HEK293 (cell line): ENCODE data around the gene ACADVL.

Source experiments
- HOXD13 ChIP-seq: sonication (generic); formaldehyde crosslinking; IDR thresholded peaks from 2 replicates; pipeline ENCODE4 v1.8.0; 2022; ENCODE audit warnings: missing genetic modification reagents, borderline replicate concordance
- KLF16 ChIP-seq: fragments of 450-650 bp; formaldehyde crosslinking; IDR thresholded peaks from 2 replicates; pipeline ENCODE4 v1.5.1; 2017; ENCODE audit warnings: missing biosample characterization, missing genetic modification characterization
- KLF7 ChIP-seq: fragments of 450-650 bp; formaldehyde crosslinking; IDR thresholded peaks from 2 replicates; pipeline ENCODE4 v1.5.1; 2016; ENCODE audit warnings: missing biosample characterization, missing genetic modification characterization, borderline replicate concordance
- MYNN ChIP-seq: fragments of 450-650 bp; formaldehyde crosslinking; IDR thresholded peaks from 2 replicates; pipeline ENCODE4 v1.5.1; 2016; ENCODE audit warnings: missing biosample characterization, missing genetic modification characterization, borderline replicate concordance
- OSR2 ChIP-seq: fragments of 450-650 bp; formaldehyde crosslinking; IDR thresholded peaks from 2 replicates; pipeline ENCODE4 v1.5.1; 2016; ENCODE audit warnings: missing biosample characterization, missing genetic modification characterization
- OVOL3 ChIP-seq: fragments of 450-650 bp; formaldehyde crosslinking; IDR thresholded peaks from 2 replicates; pipeline ENCODE4 v1.5.1; 2016; ENCODE audit warnings: missing biosample characterization, missing genetic modification characterization
- PRDM1 ChIP-seq: fragments of 450-650 bp; formaldehyde crosslinking; IDR thresholded peaks from 2 replicates; pipeline ENCODE4; 2016; ENCODE audit warnings: missing biosample characterization, missing genetic modification characterization
- ZBTB7A ChIP-seq: fragments of 450-650 bp; formaldehyde crosslinking; IDR thresholded peaks from 2 replicates; pipeline ENCODE4 v1.5.1; 2016; ENCODE audit warnings: low read depth, missing biosample characterization, missing genetic modification characterization
- ZBTB8A ChIP-seq: fragments of 450-650 bp; formaldehyde crosslinking; IDR thresholded peaks from 2 replicates; pipeline ENCODE4 v1.5.1; 2016; ENCODE audit warnings: missing biosample characterization, missing genetic modification characterization
- ZEB2 ChIP-seq: fragments of 450-650 bp; formaldehyde crosslinking; IDR thresholded peaks from 2 replicates; pipeline ENCODE4 v1.5.1; 2016; ENCODE audit warnings: missing biosample characterization, missing genetic modification characterization
- ZFP37 ChIP-seq: fragments of 450-650 bp; formaldehyde crosslinking; IDR thresholded peaks from 2 replicates; pipeline ENCODE4 v1.5.1; 2016; ENCODE audit warnings: missing biosample characterization, missing genetic modification characterization
- ZNF132 ChIP-seq: fragments of 450-650 bp; formaldehyde crosslinking; IDR thresholded peaks from 2 replicates; pipeline ENCODE4 v1.5.1; 2017; ENCODE audit warnings: missing biosample characterization, missing genetic modification characterization, borderline replicate concordance
- ZNF133 ChIP-seq: fragments of 450-650 bp; formaldehyde crosslinking; IDR thresholded peaks from 2 replicates; pipeline ENCODE4 v1.5.1; 2016; ENCODE audit warnings: missing biosample characterization, missing genetic modification characterization
- ZNF266 ChIP-seq: fragments of 450-650 bp; formaldehyde crosslinking; IDR thresholded peaks from 2 replicates; pipeline ENCODE4 v1.5.1; 2016; ENCODE audit warnings: missing biosample characterization, missing genetic modification characterization, low read depth
- ZNF335 ChIP-seq: fragments of 450-650 bp; formaldehyde crosslinking; conservative IDR thresholded peaks from 2 replicates; pipeline ENCODE4 v1.5.1; 2016; ENCODE audit warnings: missing biosample characterization, missing genetic modification characterization
- ZNF391 ChIP-seq: fragments of 450-650 bp; formaldehyde crosslinking; IDR thresholded peaks from 2 replicates; pipeline ENCODE4 v1.5.1; 2016; ENCODE audit warnings: low read depth, missing biosample characterization, missing genetic modification characterization, borderline replicate concordance
- ZNF423 ChIP-seq: fragments of 450-650 bp; formaldehyde crosslinking; IDR thresholded peaks from 2 replicates; pipeline ENCODE4 v1.5.1; 2016; ENCODE audit warnings: missing biosample characterization, missing genetic modification characterization
- ZNF433 ChIP-seq: fragments of 450-650 bp; formaldehyde crosslinking; IDR thresholded peaks from 2 replicates; pipeline ENCODE4 v1.5.1; 2016; ENCODE audit warnings: missing biosample characterization, missing genetic modification characterization, low read depth
- ZNF555 ChIP-seq: fragments of 450-650 bp; formaldehyde crosslinking; conservative IDR thresholded peaks from 2 replicates; pipeline ENCODE4 v1.5.1; 2017; ENCODE audit warnings: missing biosample characterization, mild to moderate bottlenecking, missing genetic modification characterization, inconsistent platforms
- ZNF585B ChIP-seq: fragments of 450-650 bp; formaldehyde crosslinking; IDR thresholded peaks from 2 replicates; pipeline ENCODE4 v1.5.1; 2016; ENCODE audit warnings: missing biosample characterization, missing genetic modification characterization
- ZNF600 ChIP-seq: fragments of 450-650 bp; formaldehyde crosslinking; IDR thresholded peaks from 2 replicates; pipeline ENCODE4 v1.5.1; 2016; ENCODE audit warnings: missing biosample characterization, missing genetic modification characterization
- ZNF610 ChIP-seq: fragments of 450-650 bp; formaldehyde crosslinking; IDR thresholded peaks from 2 replicates; pipeline ENCODE4 v1.5.1; 2016; ENCODE audit warnings: missing biosample characterization, missing genetic modification characterization, borderline replicate concordance
- ZNF623 ChIP-seq: fragments of 450-650 bp; formaldehyde crosslinking; IDR thresholded peaks from 2 replicates; pipeline ENCODE4 v1.5.1; 2016; ENCODE audit warnings: missing biosample characterization, missing genetic modification characterization
- ZNF654 ChIP-seq: fragments of 450-650 bp; formaldehyde crosslinking; IDR thresholded peaks from 2 replicates; pipeline ENCODE4 v1.5.1; 2016; ENCODE audit warnings: low read depth, missing biosample characterization, missing genetic modification characterization
- ZNF660 ChIP-seq: fragments of 450-650 bp; IDR thresholded peaks from 2 replicates; pipeline ENCODE4 v1.5.1; 2018; ENCODE audit warnings: missing biosample characterization, mild to moderate bottlenecking, missing genetic modification characterization
- ZNF664 ChIP-seq: fragments of 450-650 bp; formaldehyde crosslinking; IDR thresholded peaks from 2 replicates; pipeline ENCODE4 v1.5.1; 2016; ENCODE audit warnings: missing biosample characterization, missing genetic modification characterization
- ZNF707 ChIP-seq: fragments of 450-650 bp; formaldehyde crosslinking; IDR thresholded peaks from 2 replicates; pipeline ENCODE4 v1.5.1; 2016; ENCODE audit warnings: missing biosample characterization, missing genetic modification characterization
- ZNF768 ChIP-seq: fragments of 450-650 bp; formaldehyde crosslinking; IDR thresholded peaks from 2 replicates; pipeline ENCODE4 v1.5.1; 2018; ENCODE audit warnings: missing biosample characterization, mild to moderate bottlenecking, missing genetic modification characterization
- ZSCAN23 ChIP-seq: fragments of 450-650 bp; formaldehyde crosslinking; IDR thresholded peaks from 2 replicates; pipeline ENCODE4 v1.5.1; 2016; ENCODE audit warnings: missing biosample characterization, missing genetic modification characterization
- TF ChIP-seq, protein P1 (sequence below): sonication (generic); formaldehyde crosslinking; IDR thresholded peaks from 2 replicates; pipeline ENCODE4 v1.8.1; 2022; ENCODE audit warnings: mild to moderate bottlenecking, moderate library complexity, missing genetic modification reagents
- TF ChIP-seq, protein P2 (sequence below): fragments of 450-650 bp; formaldehyde crosslinking; IDR thresholded peaks from 2 replicates; pipeline ENCODE4 v1.5.1; 2016; ENCODE audit warnings: missing biosample characterization, missing genetic modification characterization

ACADVL gene

DNA sequence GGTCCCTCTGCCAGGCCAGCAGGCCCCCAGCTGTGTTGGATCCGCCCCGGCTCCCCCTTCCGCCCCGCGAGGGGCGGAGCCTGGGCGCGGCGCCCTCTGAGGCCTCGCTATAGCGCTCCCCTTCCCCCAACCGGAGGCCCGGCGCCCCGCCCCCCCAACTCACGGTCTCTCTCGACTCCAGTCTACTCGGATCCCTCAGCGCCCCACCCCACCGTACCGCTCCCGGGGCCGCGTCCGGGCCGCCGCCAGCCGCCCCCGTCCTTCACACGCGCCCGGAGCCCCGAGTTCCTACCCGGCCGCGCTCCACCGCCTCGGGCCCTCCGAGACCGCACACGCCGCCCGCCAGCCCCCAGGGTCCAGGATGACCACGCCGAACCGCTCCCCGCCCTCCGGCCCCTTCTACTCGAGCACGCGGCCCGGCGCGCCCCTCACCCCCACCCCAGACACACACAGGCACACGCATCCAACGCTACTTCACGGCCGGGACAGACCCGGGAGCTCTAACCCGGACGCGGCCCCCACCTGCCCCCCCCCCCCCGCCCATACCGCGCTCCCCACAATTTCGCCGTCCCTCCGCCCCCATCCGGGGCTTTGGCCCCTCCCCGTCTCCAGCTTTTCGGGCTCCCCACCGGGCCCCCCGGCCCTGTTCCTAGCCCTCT, 18.2 kb downstream of the ACADVL start (continued):
- no peak for TF ChIP-seq ZNF623 (tag by site-specific recombination)
- TF ChIP-seq ZNF660 (tag by site-specific recombination), result 0 out of 2 replicates have a peak, but pooled peaks have one; percentile 41
- TF ChIP-seq ZNF433, result no peak
- TF ChIP-seq ZNF266, result no peak
- TF ChIP-seq ZNF707 (tag by site-specific recombination), result no peak
- no peak for TF ChIP-seq ZNF335 (tag by site-specific recombination)
- TF ChIP-seq OSR2 (tag by site-specific recombination), result no peak
- TF ChIP-seq ZNF423 (tag by site-specific recombination), result 0 out of 2 replicates have a peak, but pooled peaks have one; percentile 22
- TF ChIP-seq ZNF133, result no peak
- TF ChIP-seq HOXD13 (CRISPR knock-in tag), result no peak
- TF ChIP-seq KLF7 (tag by site-specific recombination), result peak; percentile 59; the same call in 1 of the 2 replicates
- no peak for TF ChIP-seq ZSCAN23 (tag by site-specific recombination)
- no peak for TF ChIP-seq ZNF132
- no peak for TF ChIP-seq ZNF600 (tag by site-specific recombination)
- no peak for TF ChIP-seq ZNF610 (tag by site-specific recombination)
- TF ChIP-seq PRDM1 (tag by site-specific recombination), result no peak
- TF ChIP-seq ZNF391 (tag by site-specific recombination), result no peak
- TF ChIP-seq, protein P1, sequence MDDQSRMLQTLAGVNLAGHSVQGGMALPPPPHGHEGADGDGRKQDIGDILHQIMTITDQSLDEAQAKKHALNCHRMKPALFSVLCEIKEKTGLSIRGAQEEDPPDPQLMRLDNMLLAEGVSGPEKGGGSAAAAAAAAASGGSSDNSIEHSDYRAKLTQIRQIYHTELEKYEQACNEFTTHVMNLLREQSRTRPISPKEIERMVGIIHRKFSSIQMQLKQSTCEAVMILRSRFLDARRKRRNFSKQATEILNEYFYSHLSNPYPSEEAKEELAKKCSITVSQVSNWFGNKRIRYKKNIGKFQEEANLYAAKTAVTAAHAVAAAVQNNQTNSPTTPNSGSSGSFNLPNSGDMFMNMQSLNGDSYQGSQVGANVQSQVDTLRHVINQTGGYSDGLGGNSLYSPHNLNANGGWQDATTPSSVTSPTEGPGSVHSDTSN (CRISPR knock-in tag), result 0 out of 2 replicates have a peak, but pooled peaks have one; percentile 42
- peak; percentile 76 for TF ChIP-seq ZEB2
- TF ChIP-seq, protein P2, sequence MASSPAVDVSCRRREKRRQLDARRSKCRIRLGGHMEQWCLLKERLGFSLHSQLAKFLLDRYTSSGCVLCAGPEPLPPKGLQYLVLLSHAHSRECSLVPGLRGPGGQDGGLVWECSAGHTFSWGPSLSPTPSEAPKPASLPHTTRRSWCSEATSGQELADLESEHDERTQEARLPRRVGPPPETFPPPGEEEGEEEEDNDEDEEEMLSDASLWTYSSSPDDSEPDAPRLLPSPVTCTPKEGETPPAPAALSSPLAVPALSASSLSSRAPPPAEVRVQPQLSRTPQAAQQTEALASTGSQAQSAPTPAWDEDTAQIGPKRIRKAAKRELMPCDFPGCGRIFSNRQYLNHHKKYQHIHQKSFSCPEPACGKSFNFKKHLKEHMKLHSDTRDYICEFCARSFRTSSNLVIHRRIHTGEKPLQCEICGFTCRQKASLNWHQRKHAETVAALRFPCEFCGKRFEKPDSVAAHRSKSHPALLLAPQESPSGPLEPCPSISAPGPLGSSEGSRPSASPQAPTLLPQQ (tag by site-specific recombination), result 0 out of 2 replicates have a peak, but pooled peaks have one; percentile 20
- TF ChIP-seq ZNF768 (tag by site-specific recombination), result no peak
- no peak; the same call in 1 of the 2 replicates for TF ChIP-seq ZBTB7A (tag by site-specific recombination)
- peak; percentile 58; the same call in 1 of the 2 replicates for TF ChIP-seq KLF16 (tag by site-specific recombination)
- TF ChIP-seq ZNF664, result no peak
- no peak for TF ChIP-seq OVOL3 (tag by site-specific recombination)
- no peak for TF ChIP-seq ZNF555 (tag by site-specific recombination)
- TF ChIP-seq ZFP37 (tag by site-specific recombination), result no peak
- no peak for TF ChIP-seq ZNF654 (tag by site-specific recombination)
- TF ChIP-seq MYNN (tag by site-specific recombination), result no peak
- TF ChIP-seq ZNF585B, result no peak
- peak; percentile 100 for TF ChIP-seq ZBTB8A
- TF ChIP-seq, all 188 proteins: peak for 23
